ENCODE measurements around the gene KAT2A. TPM values are rescaled to one million over a fixed set of nuclear protein-coding genes. Genes with fewer than 3 reads are reported as not detected.

The KAT2A gene
- total and polyA plus RNA-seq, 9 of the 15 experiments (the other 6 are each of a cell fraction or from before 2014, with no cell fraction given) = 1.5 to 80.4 (median 31.9) TPM

- no peaks in the 10 kb centered on the region for H3K79me2 ChIP-seq (ENCODE audit: control insufficient read depth, insufficient read depth, low read length)
- H3K4me3 ChIP-seq = no peak overlapping the region
- no peak for DNase-seq (ENCODE audit: extremely low read depth in 1 of 4, low spot score in 3 of 4)
- WGBS (ENCODE audit: insufficient coverage, low coverage, missing lambda C conversion rate) = 44% methylated on average over 6 of the region's 6 CpGs
- no peak overlapping the region for H3K9ac ChIP-seq (ENCODE audit: insufficient read depth in 1 of 2, low read depth in 2 of 2, low read length in 2 of 2)
- no peak overlapping the region for H3K4me2 ChIP-seq (ENCODE audit: insufficient read depth, low read length)
- H3K4me1 ChIP-seq (replicated peaks in 1 of 2; ENCODE audit: control insufficient read depth in 2 of 2, insufficient read depth in 2 of 2, low read length in 2 of 2) = peaks cover 15 to 22% of the 10 kb centered on the region in 2 experiments
- H3K9me3 ChIP-seq (replicated peaks; ENCODE audit: control insufficient read depth, insufficient read depth, low read depth, low read length) = no peaks in the 10 kb centered on the region
- H4K20me1 ChIP-seq (replicated peaks; ENCODE audit: control insufficient read depth, insufficient read depth, low read length) = peaks cover 4% of the 10 kb centered on the region; the same call in 1 of the 2 replicates
- in situ Hi-C loops (cut with MboI) = no loop called here
- H2AFZ ChIP-seq (ENCODE audit: low read depth, low read length) = no peak overlapping the region
- intact Hi-C loops (cut with micrococcal nuclease) = no loop called here
- no TSS peak for BruUV-seq (replicated peaks)
- ChIA-PET POLR2A (no interaction called here), CTCF (ENCODE audit: low intra/inter-chr PET ratio) (interaction anchor here (0.6 kb wide), 1 partner anchor 14 kb away, joined by 3 read pairs; no protein-coding TSS in a partner anchor)
- H3K9me1 ChIP-seq (ENCODE audit: control insufficient read depth, insufficient read depth, low read length) = no peaks in the 10 kb centered on the region
- ATAC-seq = no peak
- H3K36me3 ChIP-seq (ENCODE audit: control insufficient read depth, insufficient read depth, low read length) = no peaks in the 10 kb centered on the region
- peaks cover 8 to 32% of the 10 kb centered on the region in 2 experiments; a peak in 4 of 5 replicates for H3K27me3 ChIP-seq (ENCODE audit: control insufficient read depth in 2 of 2, insufficient read depth in 2 of 2, low read length in 2 of 2)
- TF ChIP-seq GTF2E2 (tag; IDR thresholded peaks at IDR 0.05) = no peak
- no peak for TF ChIP-seq CBX2 (IDR thresholded peaks at IDR 0.05; ENCODE audit: insufficient read depth, low read length, poor library complexity, severe bottlenecking)
- no peak for TF ChIP-seq KAT7 (CRISPR knock-in tag; IDR thresholded peaks at IDR 0.05; ENCODE audit: borderline replicate concordance)
- no peak for TF ChIP-seq RNF2 (IDR thresholded peaks at IDR 0.05)
- TF ChIP-seq, protein P1, sequence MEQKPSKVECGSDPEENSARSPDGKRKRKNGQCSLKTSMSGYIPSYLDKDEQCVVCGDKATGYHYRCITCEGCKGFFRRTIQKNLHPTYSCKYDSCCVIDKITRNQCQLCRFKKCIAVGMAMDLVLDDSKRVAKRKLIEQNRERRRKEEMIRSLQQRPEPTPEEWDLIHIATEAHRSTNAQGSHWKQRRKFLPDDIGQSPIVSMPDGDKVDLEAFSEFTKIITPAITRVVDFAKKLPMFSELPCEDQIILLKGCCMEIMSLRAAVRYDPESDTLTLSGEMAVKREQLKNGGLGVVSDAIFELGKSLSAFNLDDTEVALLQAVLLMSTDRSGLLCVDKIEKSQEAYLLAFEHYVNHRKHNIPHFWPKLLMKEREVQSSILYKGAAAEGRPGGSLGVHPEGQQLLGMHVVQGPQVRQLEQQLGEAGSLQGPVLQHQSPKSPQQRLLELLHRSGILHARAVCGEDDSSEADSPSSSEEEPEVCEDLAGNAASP (IDR thresholded peaks at IDR 0.05) = no peak
- TF ChIP-seq, protein P2, sequence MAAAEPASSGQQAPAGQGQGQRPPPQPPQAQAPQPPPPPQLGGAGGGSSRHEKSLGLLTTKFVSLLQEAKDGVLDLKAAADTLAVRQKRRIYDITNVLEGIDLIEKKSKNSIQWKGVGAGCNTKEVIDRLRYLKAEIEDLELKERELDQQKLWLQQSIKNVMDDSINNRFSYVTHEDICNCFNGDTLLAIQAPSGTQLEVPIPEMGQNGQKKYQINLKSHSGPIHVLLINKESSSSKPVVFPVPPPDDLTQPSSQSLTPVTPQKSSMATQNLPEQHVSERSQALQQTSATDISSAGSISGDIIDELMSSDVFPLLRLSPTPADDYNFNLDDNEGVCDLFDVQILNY (CRISPR knock-in tag; IDR thresholded peaks at IDR 0.05) = no peak
- TF ChIP-seq GTF2B (IDR thresholded peaks at IDR 0.05; ENCODE audit: extremely low read depth, insufficient read length) = no peak
- TF ChIP-seq CREB3L1 (IDR thresholded peaks at IDR 0.05; ENCODE audit: borderline replicate concordance, low read depth) = no peak
- no peak for TF ChIP-seq POLR2AphosphoS5 (IDR thresholded peaks at IDR 0.05; ENCODE audit: control insufficient read depth, insufficient read depth, low read depth, low read length)
- TF ChIP-seq, protein P3, sequence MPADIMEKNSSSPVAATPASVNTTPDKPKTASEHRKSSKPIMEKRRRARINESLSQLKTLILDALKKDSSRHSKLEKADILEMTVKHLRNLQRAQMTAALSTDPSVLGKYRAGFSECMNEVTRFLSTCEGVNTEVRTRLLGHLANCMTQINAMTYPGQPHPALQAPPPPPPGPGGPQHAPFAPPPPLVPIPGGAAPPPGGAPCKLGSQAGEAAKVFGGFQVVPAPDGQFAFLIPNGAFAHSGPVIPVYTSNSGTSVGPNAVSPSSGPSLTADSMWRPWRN (IDR thresholded peaks at IDR 0.05; ENCODE audit: low read depth) = no peak
- TF ChIP-seq, protein P4, sequence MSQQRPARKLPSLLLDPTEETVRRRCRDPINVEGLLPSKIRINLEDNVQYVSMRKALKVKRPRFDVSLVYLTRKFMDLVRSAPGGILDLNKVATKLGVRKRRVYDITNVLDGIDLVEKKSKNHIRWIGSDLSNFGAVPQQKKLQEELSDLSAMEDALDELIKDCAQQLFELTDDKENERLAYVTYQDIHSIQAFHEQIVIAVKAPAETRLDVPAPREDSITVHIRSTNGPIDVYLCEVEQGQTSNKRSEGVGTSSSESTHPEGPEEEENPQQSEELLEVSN (IDR thresholded peaks at IDR 0.05; ENCODE audit: borderline replicate concordance in 1 of 2, extremely low read depth in 1 of 2, insufficient read depth in 1 of 2, insufficient read length in 1 of 2, low read depth in 1 of 2, low read length in 1 of 2, poor library complexity in 1 of 2, severe bottlenecking in 1 of 2) = no peak
- no peak for TF ChIP-seq ZNF239 (CRISPR knock-in tag; IDR thresholded peaks at IDR 0.05)
- TF ChIP-seq ELF4 (CRISPR knock-in tag; IDR thresholded peaks at IDR 0.05) = no peak
- FAIRE-seq = no peak
- H3K27ac ChIP-seq (ENCODE audit: extremely low read depth, low read depth, low read length) = no peak overlapping the region
Measured at GRCh38 chr17:42075789-42076188, 45.4 kb downstream of the KAT2A start.
